Endothelial cell of umbilical vein (primary cell): ENCODE results near the gene DUOXA2. TPM values are rescaled to one million over a fixed set of nuclear protein-coding genes. Genes with fewer than 3 reads are reported as not detected.

Source experiments
- BruUV-seq: library from RNA; stranded (reverse); fragments of 400-500 nt; replicated peaks from 2 replicates; lab custom pipeline; 2021; lab: Mats Ljungman, UMichigan
- CTCF ChIA-PET: fragments of 300-600, 350-600 bp; sonication (Branson Sonifier 250); formaldehyde crosslinking; loops from one replicate; lab custom pipeline; 2021; ENCODE audit warnings: antibody characterized with exemption, inconsistent platforms; lab: Charles Lee
- POLR2A ChIA-PET: fragments of 300-600, 350-600 bp; sonication (Branson Sonifier 250); formaldehyde crosslinking; loops from one replicate; lab custom pipeline; 2021; ENCODE audit warnings: antibody characterized with exemption, inconsistent platforms; lab: Charles Lee
- DNase-seq: peaks from one replicate; pipeline ENCODE4 v3.0.0-alpha.2; 2011; ENCODE audit warnings: low read depth, low spot score
- FAIRE-seq: peaks from 2 replicates; lab custom pipeline; 2011; peaks lifted over from hg19 to GRCh38; lab: Jason Lieb, UNC
- H2AFZ ChIP-seq: 2 replicates; pipeline ENCODE4 v1.6.0; 2012; ENCODE audit warnings: low read depth, low read length, control low read depth, inconsistent platforms
- H3K27ac ChIP-seq: 2 replicates; pipeline ENCODE4 v1.5.1; 2011; ENCODE audit warnings: low read depth, mild to moderate bottlenecking, control low read depth, low read length, moderate library complexity; ENCODE audit not compliant: insufficient read depth
- H3K27me3 ChIP-seq, 2 experiments: 2 replicates each; pipeline versions ENCODE4 v1.6.0 to v1.6.1; 2011; ENCODE audit warnings: low read length in 2 of 2, mixed read lengths in 1 of 2; ENCODE audit not compliant: control insufficient read depth in 2 of 2, insufficient read depth in 2 of 2
- H3K36me3 ChIP-seq, 2 experiments: 2 replicates in 1 of 2; 3 replicates in 1 of 2; pipeline ENCODE4 v1.5.1; 2011; ENCODE audit warnings: low read length in 2 of 2, mild to moderate bottlenecking in 1 of 2, moderate library complexity in 1 of 2; ENCODE audit not compliant: control insufficient read depth in 2 of 2, insufficient read depth in 2 of 2; ENCODE audit errors: extremely low read depth in 1 of 2
- H3K4me1 ChIP-seq: 3 replicates; pipeline ENCODE4 v1.5.1; 2011; ENCODE audit warnings: mild to moderate bottlenecking, low read length; ENCODE audit not compliant: control insufficient read depth, insufficient read depth; ENCODE audit errors: extremely low read depth
- H3K4me2 ChIP-seq: 2 replicates; pipeline ENCODE4 v1.6.1; 2011; ENCODE audit warnings: low read length, control low read depth, mixed read lengths; ENCODE audit not compliant: insufficient read depth
- H3K4me3 ChIP-seq, 3 experiments: fragments of 200-600 bp in 1 of 3; sonication (generic), shearing (Covaris generic) in 1 of 3; replicated peaks in 1 of 3; 2 replicates each; pipeline ENCODE4 v1.5.1; 2011 to 2016; ENCODE audit warnings: control low read depth in 3 of 3, low read length in 3 of 3, mild to moderate bottlenecking in 2 of 3, inconsistent platforms in 1 of 3, low read depth in 1 of 3, moderate library complexity in 1 of 3; ENCODE audit not compliant: insufficient read depth in 1 of 3
- H3K79me2 ChIP-seq: 2 replicates; pipeline ENCODE4 v1.6.0; 2012; ENCODE audit warnings: low read length, inconsistent platforms; ENCODE audit not compliant: control insufficient read depth, insufficient read depth
- H3K9ac ChIP-seq: replicated peaks from 2 replicates; pipeline ENCODE3; 2011; ENCODE audit warnings: low read length, control low read depth; ENCODE audit not compliant: insufficient read depth; ENCODE audit errors: extremely low read depth
- H3K9me1 ChIP-seq: replicated peaks from 3 replicates; pipeline ENCODE4 v1.6.0; 2011; ENCODE audit warnings: mild to moderate bottlenecking, low read length; ENCODE audit not compliant: control insufficient read depth, insufficient read depth; ENCODE audit errors: extremely low read depth
- H3K9me3 ChIP-seq: replicated peaks from 2 replicates; pipeline ENCODE4 v1.5.1; 2012; ENCODE audit warnings: low read length, inconsistent platforms; ENCODE audit not compliant: control insufficient read depth, insufficient read depth
- H4K20me1 ChIP-seq: replicated peaks from 2 replicates; pipeline ENCODE3; 2011; ENCODE audit warnings: mild to moderate bottlenecking, low read length; ENCODE audit not compliant: control insufficient read depth, insufficient read depth; ENCODE audit errors: extremely low read depth
- CTCF ChIP-seq, 2 donors: IDR thresholded peaks; 1 replicate in 1 of 2; 2 replicates in 1 of 2; pipeline ENCODE4 v1.5.1; 2011; ENCODE audit warnings: low read length in 2 of 2, mild to moderate bottlenecking in 2 of 2, moderate library complexity in 2 of 2, control low read depth in 1 of 2, inconsistent platforms in 1 of 2, low read depth in 1 of 2; ENCODE audit not compliant: insufficient read depth in 1 of 2; ENCODE audit errors: extremely low read depth in 1 of 2
- EZH2 ChIP-seq: IDR thresholded peaks from 2 replicates; pipeline ENCODE4 v1.6.1; 2012; ENCODE audit warnings: borderline replicate concordance, low read depth, mild to moderate bottlenecking, moderate library complexity, low read length, inconsistent platforms; ENCODE audit not compliant: severe bottlenecking
- FOS ChIP-seq: IDR thresholded peaks from 2 replicates; pipeline ENCODE4 v1.6.1; 2011; ENCODE audit warnings: mild to moderate bottlenecking, low read length, moderate library complexity, borderline replicate concordance; ENCODE audit not compliant: insufficient read depth
- GATA2 ChIP-seq: IDR thresholded peaks from 2 replicates; pipeline ENCODE4 v1.7.0; 2011; ENCODE audit warnings: low read depth, mild to moderate bottlenecking, moderate library complexity, mixed read lengths, low read length; ENCODE audit not compliant: insufficient read length, insufficient read depth
- JUN ChIP-seq: IDR thresholded peaks from 2 replicates; pipeline ENCODE4 v1.6.1; 2011; ENCODE audit warnings: borderline replicate concordance, low read depth; ENCODE audit not compliant: insufficient read length, insufficient read depth
- MYC ChIP-seq: IDR thresholded peaks from one replicate; pipeline ENCODE4 v1.6.1; 2011; ENCODE audit warnings: mild to moderate bottlenecking, low read depth, low read length
- POLR2A ChIP-seq: IDR thresholded peaks from 2 replicates; pipeline ENCODE4 v1.6.1; 2012; ENCODE audit warnings: low read depth, mild to moderate bottlenecking, control low read depth, low read length
- POLR2AphosphoS5 ChIP-seq: IDR thresholded peaks from 2 replicates; pipeline ENCODE4 v1.6.1; 2012; ENCODE audit warnings: low read depth, mild to moderate bottlenecking, control low read depth, low read length, moderate library complexity; ENCODE audit not compliant: insufficient read depth
- dilution Hi-C: fragments of 300-500 bp; cut with MboI; formaldehyde crosslinking; loops from one replicate; pipeline ENCODE4 v1.15.0; 2019; ENCODE audit warnings: low sequenced_read_pairs; ENCODE audit not compliant: extremely low pct_ligation_motif_present
- intact Hi-C: fragments of 100-400 bp; cut with micrococcal nuclease; formaldehyde crosslinking; loops from one replicate; pipeline ENCODE4 v1.10.0; 2022
- polyA plus RNA-seq, 4 experiments: library from polyadenylated mRNA; depleted of rRNA in 3 of 4; stranded (reverse) in 3 of 4; unstranded in 1 of 4; fragments of >200 nt; gene quantifications; 2 replicates each; pipeline versions ENCODE4 v1.2.1 to v1.2.3, GENCODE V29; 2011 to 2012; ENCODE audit warnings: missing spikeins in 1 of 4
- total RNA-seq: library from RNA; stranded (reverse); gene quantifications from 2 replicates; pipeline ENCODE4 v1.2.3, GENCODE V29; 2021
- TF ChIP-seq, protein P1 (sequence below): IDR thresholded peaks from 2 replicates; pipeline ENCODE4 v1.6.1; 2011; ENCODE audit not compliant: insufficient read depth, insufficient read length

DUOXA2 gene
- total and polyA plus RNA-seq, 2 donors (not counting 3 experiments of a cell fraction or from before 2014, with no cell fraction given): not detected

DNA sequence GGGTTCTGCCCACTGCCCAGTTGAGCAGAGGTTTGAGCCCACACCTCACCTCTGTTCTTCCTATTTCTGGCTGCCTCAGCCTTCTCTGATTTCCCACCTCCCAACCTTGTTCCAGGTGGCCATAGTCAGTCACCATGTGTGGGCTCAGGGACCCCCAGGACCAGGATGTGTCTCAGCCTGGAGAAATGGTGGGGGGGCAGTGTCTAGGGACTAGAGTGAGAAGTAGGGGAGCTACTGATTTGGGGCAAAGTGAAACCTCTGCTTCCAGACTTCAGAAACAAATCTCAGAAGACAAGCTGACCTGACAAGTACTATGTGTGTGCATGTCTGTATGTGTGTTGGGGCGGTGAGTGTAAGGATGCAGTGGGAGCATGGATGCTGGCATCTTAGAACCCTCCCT lies 50.8 kb downstream of the DUOXA2 start:
- H3K9ac ChIP-seq: no peak overlapping the region
- TF ChIP-seq POLR2AphosphoS5 (no peak), FOS (no peak), CTCF (IDR thresholded peaks at IDR 0.05; ENCODE audit: extremely low read depth in 1 of 2, insufficient read depth in 1 of 2, low read depth in 1 of 2, low read length in 2 of 2) (no peak), MYC (no peak), JUN (no peak), GATA2 (no peak), POLR2A (no peak), EZH2 (no peak)
- TF ChIP-seq, protein P1, sequence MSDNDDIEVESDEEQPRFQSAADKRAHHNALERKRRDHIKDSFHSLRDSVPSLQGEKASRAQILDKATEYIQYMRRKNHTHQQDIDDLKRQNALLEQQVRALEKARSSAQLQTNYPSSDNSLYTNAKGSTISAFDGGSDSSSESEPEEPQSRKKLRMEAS: no peak
- dilution Hi-C loops (no loop called here), intact Hi-C loops (no loop called here)
- peaks cover 3% of the 10 kb centered on the region for H3K4me1 ChIP-seq
- no peak overlapping the region for H3K4me2 ChIP-seq
- H2AFZ ChIP-seq: no peak overlapping the region
- H3K9me1 ChIP-seq: no peaks in the 10 kb centered on the region
- DNase-seq: no peak
- no peak overlapping the region for H3K27ac ChIP-seq
- POLR2A ChIA-PET: interaction anchor here (1.3 kb wide), 1 partner anchor 237 kb away, joined by 4 read pairs; a partner anchor contains a TSS
- FAIRE-seq: no peak
- no peaks in the 10 kb centered on the region for H4K20me1 ChIP-seq
- H3K36me3 ChIP-seq: no peaks in the 10 kb centered on the region
- no peaks in the 10 kb centered on the region for H3K79me2 ChIP-seq
- CTCF ChIA-PET: interaction anchor here (0.7 to 4.2 kb wide), 10 partner anchors 18 to 407 kb away, joined by 3 to 98 read pairs (median 13); partner anchors contain the start of gene GATM
- H3K4me3 ChIP-seq: no peak overlapping the region
- H3K9me3 ChIP-seq: no peaks in the 10 kb centered on the region
- no peaks in the 10 kb centered on the region for H3K27me3 ChIP-seq
- BruUV-seq: no TSS peak
